ENCODE results near the gene PKIB.

Gene PKIB

GRCh38 chr6:122749451-122750050 is 139.3 kb downstream of the PKIB start:
- no peak for DNase-seq (ENCODE audit: low read depth)

GRCh38 chr6:122751326-122751725 is 141.1 kb downstream of the PKIB start:
- no peak for DNase-seq (ENCODE audit: low read depth)
- no peak overlapping the region for H3K4me3 ChIP-seq (ENCODE audit: control insufficient read depth, low read depth, low read length)
- TF ChIP-seq CTCF (conservative IDR thresholded peaks at IDR 0.05; ENCODE audit: control insufficient read depth, insufficient read depth, low read depth, low read length) = no peak

More at GRCh38 chr6:122749451-122750050, 139.3 kb downstream of the PKIB start:
- H3K4me3 ChIP-seq (ENCODE audit: control insufficient read depth, low read depth, low read length) = no peak overlapping the region
- TF ChIP-seq CTCF (conservative IDR thresholded peaks at IDR 0.05; ENCODE audit: control insufficient read depth, insufficient read depth, low read depth, low read length) = no peak

- no peak for TF ChIP-seq CTCF (conservative IDR thresholded peaks at IDR 0.05; ENCODE audit: control insufficient read depth, insufficient read depth, low read depth, low read length)
- H3K4me3 ChIP-seq (ENCODE audit: control insufficient read depth, low read depth, low read length) = no peak overlapping the region
- DNase-seq (ENCODE audit: low read depth) = no peak
Measured at GRCh38 chr6:122752459-122752858, 142.3 kb downstream of the PKIB start.

- TF ChIP-seq CTCF (conservative IDR thresholded peaks at IDR 0.05; ENCODE audit: control insufficient read depth, insufficient read depth, low read depth, low read length) = no peak
- no peak for DNase-seq (ENCODE audit: low read depth)
- no peak overlapping the region for H3K4me3 ChIP-seq (ENCODE audit: control insufficient read depth, low read depth, low read length)
Measured at GRCh38 chr6:122753000-122753687, 142.9 kb downstream of the PKIB start.

- no peak for TF ChIP-seq CTCF (conservative IDR thresholded peaks at IDR 0.05; ENCODE audit: control insufficient read depth, insufficient read depth, low read depth, low read length)
- peak; percentile 26 for DNase-seq (ENCODE audit: low read depth)
Measured at GRCh38 chr6:122753688-122754056, 143.5 kb downstream of the PKIB start.

GRCh38 chr6:122754191-122754731 is 144.1 kb downstream of the PKIB start:
- no peak for TF ChIP-seq CTCF (conservative IDR thresholded peaks at IDR 0.05; ENCODE audit: control insufficient read depth, insufficient read depth, low read depth, low read length)
- no peak for DNase-seq (ENCODE audit: low read depth)
- no peak overlapping the region for H3K4me3 ChIP-seq (ENCODE audit: control insufficient read depth, low read depth, low read length)

More at GRCh38 chr6:122753688-122754056, 143.5 kb downstream of the PKIB start:
- no peak overlapping the region for H3K4me3 ChIP-seq (ENCODE audit: control insufficient read depth, low read depth, low read length)

Data from fibroblast of mammary gland (primary cell).